C4-2B (cell line): ENCODE measurements around the gene SYT5.

Source experiments
- H3K27ac ChIP-seq: fragments of 450-650 bp; 2 replicates; pipeline ENCODE4 v1.5.1; 2017
- ZFX ChIP-seq: fragments of 450-650 bp; IDR thresholded peaks from 2 replicates; pipeline ENCODE4 v1.6.1; 2017
- TF ChIP-seq, protein P1 (sequence below): fragments of 450-650 bp; conservative IDR thresholded peaks from 2 replicates; pipeline ENCODE4 v1.5.1; 2017; ENCODE audit warnings: mild to moderate bottlenecking

Gene SYT5

DNA sequence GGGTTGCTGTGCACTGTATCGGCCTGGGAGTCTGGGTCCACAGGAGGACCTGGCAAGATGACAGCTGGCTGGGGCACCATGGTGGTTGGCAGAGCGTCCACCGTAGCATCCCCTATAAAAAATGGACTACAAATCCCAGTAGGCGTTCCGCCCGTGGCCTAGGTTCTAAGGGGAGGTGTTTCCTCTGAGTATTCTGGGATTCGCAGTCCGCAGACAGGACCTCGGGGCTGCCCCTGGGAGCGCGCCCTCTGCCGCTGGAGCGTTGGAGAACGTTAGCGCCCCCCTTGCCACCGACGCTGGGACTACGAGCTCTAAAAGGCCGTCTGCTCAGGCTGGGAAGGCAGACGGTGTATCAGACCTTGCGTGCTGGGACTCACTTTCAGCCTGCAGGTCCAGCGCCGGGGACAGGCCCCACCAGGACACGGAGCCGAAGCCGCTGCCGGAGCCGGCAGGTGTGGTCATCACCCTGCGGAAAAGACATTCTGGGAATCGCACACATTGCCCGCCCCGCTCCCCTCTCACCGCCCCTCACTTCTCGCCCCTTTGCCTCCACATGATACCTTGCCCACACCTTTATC lies 14.0 kb downstream of the SYT5 start:
- no peak for TF ChIP-seq ZFX
- TF ChIP-seq, protein P1, sequence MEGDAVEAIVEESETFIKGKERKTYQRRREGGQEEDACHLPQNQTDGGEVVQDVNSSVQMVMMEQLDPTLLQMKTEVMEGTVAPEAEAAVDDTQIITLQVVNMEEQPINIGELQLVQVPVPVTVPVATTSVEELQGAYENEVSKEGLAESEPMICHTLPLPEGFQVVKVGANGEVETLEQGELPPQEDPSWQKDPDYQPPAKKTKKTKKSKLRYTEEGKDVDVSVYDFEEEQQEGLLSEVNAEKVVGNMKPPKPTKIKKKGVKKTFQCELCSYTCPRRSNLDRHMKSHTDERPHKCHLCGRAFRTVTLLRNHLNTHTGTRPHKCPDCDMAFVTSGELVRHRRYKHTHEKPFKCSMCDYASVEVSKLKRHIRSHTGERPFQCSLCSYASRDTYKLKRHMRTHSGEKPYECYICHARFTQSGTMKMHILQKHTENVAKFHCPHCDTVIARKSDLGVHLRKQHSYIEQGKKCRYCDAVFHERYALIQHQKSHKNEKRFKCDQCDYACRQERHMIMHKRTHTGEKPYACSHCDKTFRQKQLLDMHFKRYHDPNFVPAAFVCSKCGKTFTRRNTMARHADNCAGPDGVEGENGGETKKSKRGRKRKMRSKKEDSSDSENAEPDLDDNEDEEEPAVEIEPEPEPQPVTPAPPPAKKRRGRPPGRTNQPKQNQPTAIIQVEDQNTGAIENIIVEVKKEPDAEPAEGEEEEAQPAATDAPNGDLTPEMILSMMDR = peak; percentile 91
- H3K27ac ChIP-seq = peak overlapping the region; percentile 61; the same call in 1 of the 2 replicates

DNA sequence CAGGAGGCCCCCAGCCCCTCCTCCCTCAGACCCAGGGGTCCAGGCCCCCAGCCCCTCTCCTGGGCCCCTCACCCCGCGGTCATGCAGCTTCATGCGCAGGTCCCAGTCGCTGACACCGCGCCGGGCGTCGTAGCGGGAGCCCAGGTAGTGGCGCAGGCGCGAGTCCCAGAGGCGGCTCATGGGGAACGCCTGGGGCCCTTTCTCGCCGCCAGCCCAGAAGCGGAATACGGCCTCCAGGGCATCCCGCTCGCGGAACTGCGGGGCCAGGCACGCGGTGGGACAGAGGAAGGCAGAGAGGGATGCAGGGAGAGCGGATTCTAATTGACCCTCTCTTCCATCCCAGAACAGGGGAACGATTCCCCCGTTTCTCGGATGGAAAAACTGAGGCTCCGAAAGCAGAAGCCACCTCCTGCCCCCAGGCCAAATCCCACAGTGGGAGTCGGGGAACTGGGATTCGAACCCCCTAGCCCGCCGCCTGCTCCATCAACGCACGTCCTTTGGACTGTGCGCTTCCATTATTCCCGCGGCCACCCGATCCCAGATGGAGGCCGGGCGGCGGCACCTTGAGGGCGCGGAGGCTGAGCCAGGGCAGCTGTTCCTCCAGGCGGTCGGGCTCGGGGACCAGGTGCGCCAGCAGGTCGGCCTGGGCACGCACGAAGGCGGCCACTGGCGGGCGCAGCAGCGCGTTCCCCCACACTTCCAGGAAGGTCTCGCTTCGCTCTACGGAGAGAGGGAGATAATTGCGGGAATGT lies 18.3 kb downstream of the SYT5 start:
- H3K27ac ChIP-seq = no peak overlapping the region
- TF ChIP-seq, protein P1 = no peak

DNA sequence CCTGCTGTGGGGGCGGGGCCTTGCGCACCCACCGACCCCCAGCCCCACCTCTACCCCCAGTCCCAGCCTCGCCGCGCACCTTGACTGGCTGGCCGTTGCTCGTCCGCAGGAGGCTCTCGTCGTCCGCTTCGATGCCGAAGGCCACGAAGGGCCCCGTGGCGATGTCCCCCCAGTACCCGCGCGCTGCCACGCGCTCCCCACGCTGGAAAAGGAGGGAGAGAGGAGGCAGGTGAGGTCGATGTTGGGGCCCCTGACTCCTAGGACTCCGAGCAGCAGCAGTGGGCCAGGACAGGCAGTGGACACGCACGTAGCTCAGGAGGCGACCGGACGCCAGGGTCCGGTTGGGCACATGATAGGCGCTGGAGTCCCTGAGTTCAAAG lies 19.1 kb downstream of the SYT5 start:
- TF ChIP-seq, protein P1 = peak; percentile 24; the same call in 1 of the 2 replicates
- no peak for TF ChIP-seq ZFX
- no peak overlapping the region for H3K27ac ChIP-seq

DNA sequence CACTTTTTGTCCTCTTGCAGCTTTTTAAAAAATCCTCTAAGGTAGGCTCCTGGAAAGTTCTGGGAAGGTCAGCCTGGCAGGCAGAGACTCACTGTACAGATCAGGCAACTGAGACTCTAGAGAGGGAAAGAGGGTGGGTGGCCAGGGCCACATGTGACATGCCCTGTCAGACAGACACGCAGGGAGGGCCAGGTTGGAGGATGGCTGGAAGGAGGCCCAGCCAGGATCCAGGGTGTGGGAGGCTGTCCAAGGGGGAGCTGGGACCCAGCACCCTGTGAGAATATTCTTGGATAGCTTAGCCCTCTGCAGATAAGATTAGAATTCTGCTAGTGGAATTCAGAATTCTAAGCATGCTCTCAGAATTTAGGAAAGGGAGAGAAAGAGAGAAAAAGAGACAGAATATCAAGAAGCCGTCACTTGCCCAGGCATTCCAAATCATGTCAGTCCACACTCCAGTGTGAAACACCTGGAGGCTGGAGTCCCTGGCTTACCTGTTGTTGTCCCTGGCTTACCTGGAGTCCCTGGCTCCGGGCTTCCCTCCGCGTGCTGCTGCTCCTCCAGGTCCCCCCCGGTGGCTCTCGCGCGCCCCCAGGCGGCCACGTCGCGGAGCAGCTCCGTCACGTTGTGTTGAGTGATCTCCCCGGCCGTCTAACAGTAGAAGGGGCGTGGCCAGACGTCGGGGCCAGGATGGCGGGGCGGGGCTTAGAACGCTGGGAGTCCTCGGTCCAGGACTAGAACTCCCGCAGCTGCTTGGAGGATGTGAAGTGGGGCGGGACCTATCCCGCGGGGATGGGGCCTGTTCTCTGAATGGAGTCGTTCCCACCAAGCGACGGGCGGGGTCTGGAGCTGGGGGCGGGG lies 19.7 kb downstream of the SYT5 start:
- TF ChIP-seq ZFX = no peak
- TF ChIP-seq, protein P1 = peak; percentile 99
- H3K27ac ChIP-seq = no peak overlapping the region

DNA sequence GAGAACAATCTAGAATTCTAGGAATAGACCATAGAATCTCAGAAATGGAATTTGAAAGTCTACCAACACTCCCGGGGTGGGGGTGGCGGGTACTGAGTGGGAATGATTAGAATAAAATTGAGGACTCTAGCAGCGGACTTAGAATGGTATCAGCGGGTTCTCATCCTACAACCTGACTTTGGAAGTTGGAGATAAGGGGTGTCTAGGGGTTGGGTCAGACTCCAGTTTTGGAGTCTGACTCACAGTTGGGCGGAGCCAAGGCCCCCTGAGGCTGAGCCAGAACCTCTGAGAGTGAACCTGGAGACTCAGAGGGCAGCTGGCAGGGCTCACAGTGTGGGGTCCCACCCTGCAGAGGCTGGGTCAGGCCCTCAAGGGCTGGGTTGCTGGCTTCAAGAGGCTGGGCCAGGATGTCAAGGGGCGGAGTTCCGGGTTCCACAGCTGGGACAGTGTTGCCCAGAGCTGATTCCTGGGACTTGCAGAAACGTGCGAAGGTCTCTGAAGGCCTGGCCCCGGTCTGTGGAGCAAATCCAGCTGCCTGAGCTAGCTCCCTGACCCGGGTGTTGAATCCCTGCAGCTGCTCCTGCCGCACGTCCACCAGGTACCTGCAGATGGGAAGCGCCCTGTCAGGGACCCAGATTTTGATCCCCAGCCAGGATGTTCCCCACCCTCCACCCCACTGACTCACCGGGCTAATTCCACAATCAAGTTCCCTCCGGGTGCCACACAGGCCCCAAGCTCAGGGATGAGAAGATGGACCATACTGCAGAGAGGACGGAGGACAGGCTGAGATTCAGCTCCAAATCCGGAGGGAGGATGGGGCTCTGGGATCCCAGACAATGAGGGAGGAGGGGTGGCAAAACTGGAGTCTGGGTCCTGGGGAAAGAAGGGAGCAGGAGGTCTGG lies 21.0 kb downstream of the SYT5 start:
- TF ChIP-seq ZFX = no peak
- TF ChIP-seq, protein P1 = no peak
- H3K27ac ChIP-seq = no peak overlapping the region

DNA sequence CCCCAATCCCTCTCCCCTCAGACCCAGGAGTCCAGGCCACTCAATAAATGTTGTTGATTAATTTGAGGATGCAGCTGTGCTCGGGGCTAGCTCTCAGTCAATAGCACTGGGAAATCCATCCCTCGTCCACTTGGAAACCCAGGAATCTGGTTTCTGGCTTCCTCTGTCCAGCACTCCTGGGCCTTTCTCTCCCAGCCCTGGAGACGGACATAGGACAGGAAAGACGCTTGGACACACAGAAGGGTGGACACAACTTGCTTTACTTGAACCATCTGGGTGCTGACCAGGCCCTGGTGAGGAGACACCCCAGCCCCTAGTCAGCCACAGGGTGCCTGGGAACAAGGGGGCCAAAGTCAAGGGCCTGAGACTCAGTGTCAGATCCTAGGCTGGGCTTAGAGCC lies 21.7 kb downstream of the SYT5 start:
- H3K27ac ChIP-seq = no peak overlapping the region
- TF ChIP-seq, protein P1 = no peak
- TF ChIP-seq ZFX = no peak
